Measurements from ENCODE around the gene TCF4.
"Not testable (repeated sequence)": the region's sequence is repeated elsewhere in the genome, so short reads cannot be mapped to it uniquely, and the experiment has no call there.

The TCF4 gene

GRCh38 chr18:55500316-55501086 is 87.5 kb downstream of the TCF4 start:
- DNase-seq = no peak

- DNase-seq = no peak
These were observed 88.5 kb downstream of the TCF4 start for GRCh38 chr18:55499526-55499925.

- no peak for DNase-seq
These were observed 90.1 kb downstream of the TCF4 start for GRCh38 chr18:55497825-55498403.

- DNase-seq = no peak
These were observed 93.1 kb downstream of the TCF4 start for GRCh38 chr18:55494899-55495298.

GRCh38 chr18:55494441-55494840 is 93.6 kb downstream of the TCF4 start:
- DNase-seq = no peak

GRCh38 chr18:55491616-55492015 is 96.4 kb downstream of the TCF4 start:
- no peak for DNase-seq

GRCh38 chr18:55489034-55489986 is 98.7 kb downstream of the TCF4 start:
- DNase-seq = no peak

- no peak for DNase-seq
These were observed 99.5 kb downstream of the TCF4 start for GRCh38 chr18:55488473-55488872.

- DNase-seq = no peak
These were observed 100.0 kb downstream of the TCF4 start for GRCh38 chr18:55487997-55488396.

GRCh38 chr18:55486936-55487335 is 101.1 kb downstream of the TCF4 start:
- DNase-seq = no peak

- no peak for DNase-seq
These were observed 102.3 kb downstream of the TCF4 start for GRCh38 chr18:55485666-55486065.

- no peak for DNase-seq
These were observed 103.2 kb downstream of the TCF4 start for GRCh38 chr18:55484773-55485172.

GRCh38 chr18:55483266-55483871 is 104.6 kb downstream of the TCF4 start:
- no peak for DNase-seq

GRCh38 chr18:55479656-55480420 is 108.2 kb downstream of the TCF4 start:
- DNase-seq = no peak

- DNase-seq = no peak
These were observed 110.0 kb downstream of the TCF4 start for GRCh38 chr18:55477860-55478581.

GRCh38 chr18:55477499-55477859 is 110.5 kb downstream of the TCF4 start:
- no peak for DNase-seq

GRCh38 chr18:55475916-55476315 is 112.1 kb downstream of the TCF4 start:
- no peak for DNase-seq

GRCh38 chr18:55475467-55475866 is 112.5 kb downstream of the TCF4 start:
- no peak for DNase-seq

- no peak for DNase-seq
These were observed 114.4 kb downstream of the TCF4 start for GRCh38 chr18:55473560-55473959.

- DNase-seq = no peak
These were observed 114.9 kb downstream of the TCF4 start for GRCh38 chr18:55473058-55473457.

GRCh38 chr18:55470826-55471225 is 117.2 kb downstream of the TCF4 start:
- DNase-seq = no peak

- not testable (repeated sequence) for DNase-seq
These were observed 118.9 kb downstream of the TCF4 start for GRCh38 chr18:55469134-55469533.

Measured in 8988T (cell line).